Daoy (cell line): ENCODE measurements around the gene SQSTM1. TPM values are rescaled to one million over a fixed set of nuclear protein-coding genes. Genes with fewer than 3 reads are reported as not detected.
"Not testable (repeated sequence)": the region's sequence is repeated elsewhere in the genome, so short reads cannot be mapped to it uniquely, and the experiment has no call there.

Source experiments
- DNase-seq: peaks from one replicate; pipeline ENCODE4 v3.0.0-alpha.2; 2015; ENCODE audit warnings: low read depth
- total RNA-seq: library from RNA; depleted of rRNA; stranded (reverse); fragments of >200 nt; shearing (Covaris generic); gene quantifications from 2 replicates; pipeline ENCODE4 v1.2.3, GENCODE V29; 2014

Gene SQSTM1
- total RNA-seq, 1 experiment from 2014 or later, result 311 TPM

DNA sequence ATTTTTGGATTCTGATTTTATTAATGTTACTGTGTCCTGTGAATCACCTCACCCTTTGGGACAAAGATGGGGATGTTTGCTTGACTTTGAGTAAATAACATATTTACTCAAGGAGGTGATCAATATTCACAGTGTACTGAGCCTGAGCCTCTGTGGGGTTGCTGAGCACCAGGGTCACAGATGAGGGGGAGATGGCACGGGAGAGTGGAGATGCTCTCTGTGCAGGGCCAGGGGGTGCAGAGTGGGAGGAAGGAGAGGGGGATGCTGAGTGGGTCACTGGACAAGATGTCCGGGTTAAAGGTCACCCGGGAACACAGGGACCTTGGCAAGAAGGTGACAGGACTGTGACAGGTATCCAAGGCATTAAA, 4.0 kb downstream of the SQSTM1 start:
- DNase-seq, result no peak

DNA sequence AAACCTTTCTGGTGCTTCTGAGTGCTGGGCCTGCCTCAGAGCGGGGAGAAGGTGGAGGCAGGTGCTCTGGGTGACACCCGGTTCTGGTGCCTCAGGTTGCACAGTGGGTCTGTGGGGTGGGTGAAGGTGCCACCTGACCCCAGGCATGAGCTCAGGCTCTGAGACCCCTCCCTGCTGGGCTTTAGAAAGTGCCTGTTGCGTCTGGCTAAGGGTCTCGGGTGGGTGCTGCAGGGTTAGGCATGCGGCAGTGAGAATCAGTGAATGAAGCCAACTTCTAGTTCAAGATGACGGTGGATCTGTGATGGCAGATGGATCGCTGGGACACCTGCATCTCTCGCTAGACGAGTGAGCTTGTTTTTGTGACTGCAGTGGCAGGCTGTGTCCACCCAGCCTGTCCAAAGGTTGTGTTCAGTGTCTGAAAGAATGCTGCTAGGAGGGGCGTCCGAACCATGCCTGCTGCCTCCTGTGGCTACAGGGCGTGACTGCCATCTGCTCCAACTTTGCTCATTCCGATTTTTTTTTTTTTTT, 5.0 kb downstream of the SQSTM1 start:
- DNase-seq, result no peak

DNA sequence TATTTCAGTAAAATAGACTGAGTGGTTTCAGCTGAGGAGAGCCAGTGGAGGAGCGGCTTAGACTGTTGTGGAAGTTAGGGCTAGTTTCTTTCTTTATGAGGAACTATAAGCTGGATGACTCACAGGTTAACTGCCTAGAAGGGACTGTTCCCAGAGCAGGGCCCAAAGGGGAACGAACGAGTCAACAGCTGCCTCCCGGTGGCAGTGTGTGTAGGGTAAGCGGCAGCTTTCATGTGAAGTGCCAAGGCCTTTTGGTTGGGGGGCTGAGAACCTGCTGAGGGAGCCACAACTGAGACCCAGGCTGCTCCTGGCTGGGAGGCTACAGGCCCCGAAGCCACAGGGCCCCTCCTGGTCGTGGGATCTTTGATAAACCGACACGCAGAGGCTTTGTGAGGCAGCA, 7.0 kb downstream of the SQSTM1 start:
- DNase-seq, result no peak

DNA sequence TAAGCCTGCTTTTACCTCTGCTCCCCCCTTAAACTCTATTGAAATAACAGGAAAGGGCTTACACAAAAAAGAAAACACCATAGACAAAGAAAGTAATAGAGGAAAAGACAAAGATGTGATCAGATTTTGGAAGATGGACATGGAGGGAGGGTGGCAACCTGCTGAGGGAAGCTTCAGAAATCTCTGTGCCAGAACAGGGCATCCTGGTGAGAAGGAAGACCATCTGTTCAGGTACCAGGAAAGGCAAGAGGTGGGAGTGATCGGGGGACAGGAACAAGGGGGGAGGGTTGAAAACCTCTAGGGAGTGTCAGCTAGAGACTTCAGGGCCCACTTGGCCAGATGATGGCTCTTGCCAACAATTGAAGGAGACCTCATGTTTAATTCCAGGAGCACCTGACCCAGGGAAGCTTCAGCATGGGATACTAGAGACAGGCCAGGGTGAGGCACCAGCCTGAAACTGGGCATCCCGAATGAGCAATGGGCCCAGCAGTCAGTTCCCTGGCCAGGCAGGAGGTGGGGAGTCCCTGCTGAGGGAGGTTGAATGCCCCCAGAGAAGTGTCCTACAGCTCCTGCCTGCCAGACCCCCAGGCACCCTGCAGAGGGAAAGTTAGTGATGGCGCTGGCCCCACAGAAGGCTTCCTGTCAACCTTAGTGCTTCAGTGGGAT, 8.2 kb downstream of the SQSTM1 start:
- DNase-seq, result no peak

DNA sequence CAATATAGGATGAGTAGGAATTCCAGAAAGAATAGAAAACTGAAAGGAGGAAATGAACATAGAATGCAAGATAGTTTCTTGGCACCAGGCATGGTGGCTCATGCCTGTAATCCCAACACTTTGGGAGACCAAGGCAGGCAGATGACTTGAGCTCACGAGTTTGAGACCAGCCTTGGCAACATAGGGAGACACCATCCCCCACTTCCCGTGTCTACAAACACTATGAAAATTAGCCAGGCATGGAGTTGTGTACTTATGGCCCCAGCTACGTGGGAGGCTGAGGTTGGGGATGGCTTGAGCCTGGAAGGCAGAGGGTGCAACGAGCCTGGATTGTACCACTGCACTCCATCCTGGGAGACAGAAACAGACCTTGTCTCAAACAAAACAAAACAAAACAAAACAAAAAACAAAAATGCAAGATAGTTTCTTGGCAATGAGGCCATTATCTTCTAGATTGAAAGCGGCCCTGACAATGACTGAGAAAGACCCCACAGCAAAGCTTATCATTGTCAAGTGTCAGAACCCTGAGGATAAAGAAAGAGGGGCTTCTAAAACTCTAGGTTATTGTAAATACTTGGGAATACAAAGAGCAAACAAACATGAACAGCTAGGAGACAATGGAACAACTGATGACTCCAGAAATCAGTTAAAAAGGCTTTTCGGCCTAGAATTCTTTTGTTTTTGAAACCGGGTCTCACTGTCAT, 9.2 kb downstream of the SQSTM1 start:
- no peak for DNase-seq

DNA sequence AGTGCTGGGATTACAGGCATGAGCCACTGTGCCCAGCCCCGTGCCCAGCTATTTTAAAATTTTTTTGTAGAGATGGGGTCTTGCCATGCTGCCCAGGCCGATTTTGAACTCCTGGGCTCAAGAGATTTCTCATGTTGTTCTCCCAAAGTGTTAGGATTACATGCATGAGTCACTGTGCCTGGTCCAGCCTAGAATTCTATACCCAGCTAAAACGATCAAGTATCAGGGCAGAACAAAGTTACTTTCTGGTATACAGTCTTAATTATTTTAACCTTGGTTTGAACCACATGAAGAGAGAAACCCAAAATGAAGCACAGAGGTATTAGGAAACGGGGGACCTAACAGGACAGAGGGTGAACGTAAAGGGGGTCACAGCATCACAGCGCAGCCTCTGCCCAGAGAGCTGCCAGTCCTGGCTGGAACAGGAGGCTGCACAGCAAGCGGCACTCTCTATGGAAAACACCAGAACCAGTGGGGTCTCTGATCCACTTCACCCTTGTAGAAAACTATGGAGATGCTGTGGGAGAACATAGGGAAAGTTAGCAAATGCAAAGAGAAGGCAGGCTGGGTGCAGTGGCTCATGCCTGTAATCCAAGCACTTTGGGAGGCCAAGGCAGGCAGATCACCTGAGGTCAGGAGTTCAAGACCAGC, 10.2 kb downstream of the SQSTM1 start:
- no peak for DNase-seq

DNA sequence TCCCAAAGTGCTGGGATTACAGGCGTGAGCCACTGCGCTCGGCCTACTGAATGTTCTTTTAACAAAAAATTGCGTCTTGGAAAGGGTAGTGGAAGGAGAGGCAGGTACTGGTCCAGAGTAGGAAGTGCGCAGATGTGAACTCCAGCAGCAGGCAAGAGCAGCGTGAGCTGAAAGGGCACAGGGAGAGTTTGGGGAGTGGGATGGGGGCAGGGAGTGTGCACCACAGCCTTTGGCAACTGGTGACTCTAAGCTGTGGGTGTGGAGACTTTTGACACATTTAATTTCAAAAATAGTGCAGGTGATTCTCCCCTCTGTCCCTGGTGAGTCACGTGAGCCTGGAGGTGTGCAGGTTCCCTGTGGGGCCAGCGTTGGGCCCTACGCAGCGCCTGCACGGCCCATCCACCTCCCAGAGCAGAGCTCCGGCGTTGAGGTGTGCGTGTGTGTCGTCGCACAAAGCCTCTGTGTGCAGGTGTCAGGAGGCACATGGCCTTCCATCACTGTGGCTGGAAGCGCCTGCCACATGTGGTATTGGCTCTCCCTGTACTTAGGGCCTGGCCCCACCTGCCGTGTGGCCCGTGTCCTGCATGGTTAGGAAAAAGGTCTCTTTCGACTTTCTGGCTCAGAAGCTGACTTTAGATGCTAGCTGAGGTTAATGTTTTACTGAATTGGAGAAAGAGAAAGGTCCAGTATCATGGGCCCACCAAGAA, 11.5 kb downstream of the SQSTM1 start:
- DNase-seq, result no peak

DNA sequence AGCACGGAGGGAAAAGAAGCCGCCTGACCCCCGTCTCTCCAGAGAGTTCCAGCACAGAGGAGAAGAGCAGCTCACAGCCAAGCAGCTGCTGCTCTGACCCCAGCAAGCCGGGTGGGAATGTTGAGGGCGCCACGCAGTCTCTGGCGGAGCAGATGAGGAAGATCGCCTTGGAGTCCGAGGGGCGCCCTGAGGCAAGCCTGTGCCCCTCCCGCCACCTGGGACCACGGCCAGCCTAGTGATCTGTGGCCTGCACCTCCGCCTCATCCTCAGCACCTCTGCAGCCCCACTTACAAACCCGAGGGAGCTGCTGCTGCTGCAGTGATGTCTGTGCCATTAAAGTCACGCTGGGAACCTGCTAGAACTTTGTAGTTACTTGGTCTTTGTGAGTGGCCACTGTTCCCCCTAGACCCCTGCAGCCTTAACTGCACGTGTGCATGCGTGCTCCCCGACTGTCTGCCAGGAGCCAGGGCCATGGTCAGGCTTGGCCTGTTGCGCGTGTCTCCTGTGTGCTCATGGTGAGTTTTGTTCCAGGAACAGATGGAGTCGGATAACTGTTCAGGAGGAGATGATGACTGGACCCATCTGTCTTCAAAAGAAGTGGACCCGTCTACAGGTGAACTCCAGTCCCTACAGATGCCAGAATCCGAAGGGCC, 12.5 kb downstream of the SQSTM1 start:
- no peak for DNase-seq

DNA sequence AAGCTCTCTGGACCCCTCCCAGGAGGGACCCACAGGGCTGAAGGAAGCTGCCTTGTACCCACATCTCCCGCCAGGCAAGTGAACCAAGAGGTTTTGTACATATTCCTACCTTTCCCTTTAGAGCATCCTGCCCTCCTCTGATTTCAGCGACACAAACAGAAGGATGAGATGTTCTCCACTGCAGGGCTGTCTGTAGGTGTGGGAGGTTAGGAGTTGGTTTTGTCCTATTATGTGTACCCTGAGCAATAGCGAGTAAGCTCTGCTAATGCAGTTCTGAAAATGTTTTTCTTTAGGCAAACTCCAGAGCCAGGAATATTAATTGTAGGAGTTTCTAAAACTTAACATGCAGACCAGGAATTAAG, 13.0 kb downstream of the SQSTM1 start:
- DNase-seq, result no peak

DNA sequence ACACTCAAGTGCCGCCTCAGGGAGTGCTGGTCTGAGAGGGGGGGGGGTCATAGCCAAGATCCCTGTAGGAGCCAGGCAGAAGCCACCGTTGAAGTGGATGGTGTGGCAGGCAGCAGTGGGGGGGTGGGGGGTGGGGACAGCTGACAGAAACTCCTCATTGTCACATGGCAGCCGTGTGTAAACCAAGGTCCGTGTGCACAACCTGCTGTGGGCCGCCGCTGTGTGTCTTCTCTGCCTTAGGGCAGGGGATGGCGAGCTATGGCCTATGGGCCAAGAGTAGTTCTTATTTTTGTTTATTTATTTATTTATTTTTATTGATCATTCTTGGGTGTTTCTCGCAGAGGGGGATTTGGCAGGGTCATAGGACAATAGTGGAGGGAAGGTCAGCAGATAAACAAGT, 13.4 kb downstream of the SQSTM1 start:
- DNase-seq, result no peak

DNA sequence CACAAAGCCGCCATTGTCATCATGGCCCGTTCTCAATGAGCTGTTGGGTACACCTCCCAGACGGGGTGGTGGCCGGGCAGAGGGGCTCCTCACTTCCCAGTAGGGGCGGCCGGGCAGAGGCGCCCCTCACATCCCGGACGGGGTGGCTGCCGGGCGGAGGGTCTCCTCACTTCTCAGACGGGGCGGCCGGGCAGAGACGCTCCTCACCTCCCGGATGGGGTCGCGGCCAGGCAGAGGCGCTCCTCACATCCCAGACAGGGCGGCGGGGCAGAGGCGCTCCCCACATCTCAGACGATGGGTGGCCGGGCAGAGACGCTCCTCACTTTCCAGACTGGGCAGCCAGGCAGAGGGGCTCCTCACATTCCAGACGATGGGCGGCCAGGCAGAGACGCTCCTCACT, 14.2 kb downstream of the SQSTM1 start:
- not testable (repeated sequence) for DNase-seq

DNA sequence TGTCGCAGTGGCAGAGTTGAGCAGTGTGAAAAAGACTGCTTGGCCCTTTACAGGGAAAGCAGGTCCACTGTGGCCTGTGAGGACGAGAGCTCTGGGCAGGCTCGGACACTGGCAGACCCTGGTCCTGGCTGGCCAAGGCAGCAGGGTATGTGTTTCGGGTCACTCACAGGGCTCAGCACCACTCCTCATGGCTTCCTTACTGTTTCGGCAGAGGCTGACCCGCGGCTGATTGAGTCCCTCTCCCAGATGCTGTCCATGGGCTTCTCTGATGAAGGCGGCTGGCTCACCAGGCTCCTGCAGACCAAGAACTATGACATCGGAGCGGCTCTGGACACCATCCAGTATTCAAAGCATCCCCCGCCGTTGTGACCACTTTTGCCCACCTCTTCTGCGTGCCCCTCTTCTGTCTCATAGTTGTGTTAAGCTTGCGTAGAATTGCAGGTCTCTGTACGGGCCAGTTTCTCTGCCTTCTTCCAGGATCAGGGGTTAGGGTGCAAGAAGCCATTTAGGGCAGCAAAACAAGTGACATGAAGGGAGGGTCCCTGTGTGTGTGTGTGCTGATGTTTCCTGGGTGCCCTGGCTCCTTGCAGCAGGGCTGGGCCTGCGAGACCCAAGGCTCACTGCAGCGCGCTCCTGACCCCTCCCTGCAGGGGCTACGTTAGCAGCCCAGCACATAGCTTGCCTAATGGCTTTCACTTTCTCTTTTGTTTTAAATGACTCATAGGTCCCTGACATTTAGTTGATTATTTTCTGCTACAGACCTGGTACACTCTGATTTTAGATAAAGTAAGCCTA, 15.7 kb downstream of the SQSTM1 start:
- peak; percentile 64 for DNase-seq

DNA sequence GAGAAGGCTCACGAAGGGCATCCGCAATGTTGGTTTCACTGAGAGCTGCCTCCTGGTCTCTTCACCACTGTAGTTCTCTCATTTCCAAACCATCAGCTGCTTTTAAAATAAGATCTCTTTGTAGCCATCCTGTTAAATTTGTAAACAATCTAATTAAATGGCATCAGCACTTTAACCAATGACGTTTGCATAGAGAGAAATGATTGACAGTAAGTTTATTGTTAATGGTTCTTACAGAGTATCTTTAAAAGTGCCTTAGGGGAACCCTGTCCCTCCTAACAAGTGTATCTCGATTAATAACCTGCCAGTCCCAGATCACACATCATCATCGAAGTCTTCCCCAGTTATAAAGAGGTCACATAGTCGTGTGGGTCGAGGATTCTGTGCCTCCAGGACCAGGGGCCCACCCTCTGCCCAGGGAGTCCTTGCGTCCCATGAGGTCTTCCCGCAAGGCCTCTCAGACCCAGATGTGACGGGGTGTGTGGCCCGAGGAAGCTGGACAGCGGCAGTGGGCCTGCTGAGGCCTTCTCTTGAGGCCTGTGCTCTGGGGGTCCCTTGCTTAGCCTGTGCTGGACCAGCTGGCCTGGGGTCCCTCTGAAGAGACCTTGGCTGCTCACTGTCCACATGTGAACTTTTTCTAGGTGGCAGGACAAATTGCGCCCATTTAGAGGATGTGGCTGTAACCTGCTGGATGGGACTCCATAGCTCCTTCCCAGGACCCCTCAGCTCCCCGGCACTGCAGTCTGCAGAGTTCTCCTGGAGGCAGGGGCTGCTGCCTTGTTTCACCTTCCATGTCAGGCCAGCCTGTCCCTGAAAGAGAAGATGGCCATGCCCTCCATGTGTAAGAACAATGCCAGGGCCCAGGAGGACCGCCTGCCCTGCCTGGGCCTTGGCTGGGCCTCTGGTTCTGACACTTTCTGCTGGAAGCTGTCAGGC, 16.6 kb downstream of the SQSTM1 start:
- no peak for DNase-seq

DNA sequence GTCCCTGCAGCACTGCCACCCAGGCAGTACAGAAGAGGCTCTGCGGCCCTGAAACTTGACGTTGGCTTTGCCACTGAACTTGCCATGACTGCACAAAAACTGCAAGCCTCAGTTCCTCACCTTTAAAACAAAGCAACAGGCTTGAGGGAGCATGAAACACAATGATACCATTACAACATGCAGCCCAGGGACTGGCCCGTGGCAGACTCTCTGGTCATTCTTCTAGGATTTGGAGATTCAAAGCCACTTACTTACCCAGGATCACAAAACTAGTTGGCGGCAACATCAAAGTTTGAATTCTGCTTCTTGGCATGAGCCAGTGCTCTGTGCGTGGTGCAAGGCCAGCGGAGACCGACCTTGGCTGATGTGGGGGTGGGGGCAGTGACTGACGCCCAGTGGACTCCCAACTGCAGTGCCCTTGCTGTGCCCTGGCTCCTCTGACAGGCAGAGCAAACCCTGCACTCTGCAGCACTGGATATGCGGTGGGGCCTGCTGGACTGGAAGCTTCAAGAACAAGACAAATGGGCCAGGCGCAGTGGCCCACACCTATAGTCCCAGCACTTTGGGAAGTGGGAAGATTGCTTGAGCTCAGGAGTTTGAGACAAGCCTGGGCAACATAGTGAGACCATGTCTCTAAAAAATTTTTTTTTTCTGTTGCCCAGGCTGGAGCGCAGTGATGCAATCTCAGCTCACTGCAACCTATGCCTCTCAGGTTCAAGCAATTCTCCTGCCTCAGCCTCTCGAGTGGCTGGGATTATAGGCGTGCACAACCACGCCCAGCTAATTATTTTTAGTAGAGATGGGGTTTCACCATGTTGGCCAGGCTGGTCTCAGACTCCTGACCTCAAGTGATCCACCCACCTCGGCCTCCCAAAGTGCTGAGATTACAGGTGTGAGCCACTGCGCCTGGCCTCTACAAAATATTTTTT, 18.9 kb downstream of the SQSTM1 start:
- no peak for DNase-seq

DNA sequence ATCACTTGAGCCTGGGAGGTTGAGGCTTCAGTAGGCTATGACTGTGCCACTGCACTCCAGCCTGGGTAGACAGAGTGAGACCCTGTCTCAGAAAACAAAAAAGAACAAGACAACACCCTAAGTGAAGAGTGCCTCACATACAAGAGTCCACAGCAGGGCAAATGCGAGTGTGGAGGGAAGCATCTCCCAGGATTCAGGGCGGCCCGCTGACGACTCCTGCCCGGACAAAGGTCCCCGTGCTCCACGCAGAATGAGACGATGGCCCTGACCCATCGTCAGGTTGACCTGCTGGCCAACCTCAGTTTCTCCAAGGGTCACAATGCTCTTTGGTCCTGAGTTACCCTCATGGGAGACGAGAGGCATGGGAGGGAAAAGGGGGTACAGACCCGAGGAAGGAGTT, 19.6 kb downstream of the SQSTM1 start:
- DNase-seq, result no peak

DNA sequence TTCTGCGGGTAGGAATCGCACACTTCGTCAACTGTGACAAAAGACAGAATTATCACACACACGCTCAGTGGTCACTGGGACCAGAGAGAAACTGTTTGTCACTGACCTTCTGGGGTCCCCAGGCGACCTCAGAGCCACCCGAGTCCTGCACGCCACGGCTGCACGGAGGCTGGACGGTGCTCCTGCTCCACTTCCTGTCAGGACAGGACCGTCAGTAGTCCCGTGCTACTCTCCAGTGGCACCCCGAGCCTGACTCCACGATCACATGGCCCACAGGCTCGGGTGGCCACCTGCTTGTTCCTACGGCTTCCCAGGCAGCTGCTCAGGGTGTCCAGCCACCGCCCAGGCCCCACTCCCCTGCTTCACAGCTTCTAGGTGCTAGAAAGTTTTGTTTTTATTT, 20.1 kb downstream of the SQSTM1 start:
- DNase-seq, result no peak

DNA sequence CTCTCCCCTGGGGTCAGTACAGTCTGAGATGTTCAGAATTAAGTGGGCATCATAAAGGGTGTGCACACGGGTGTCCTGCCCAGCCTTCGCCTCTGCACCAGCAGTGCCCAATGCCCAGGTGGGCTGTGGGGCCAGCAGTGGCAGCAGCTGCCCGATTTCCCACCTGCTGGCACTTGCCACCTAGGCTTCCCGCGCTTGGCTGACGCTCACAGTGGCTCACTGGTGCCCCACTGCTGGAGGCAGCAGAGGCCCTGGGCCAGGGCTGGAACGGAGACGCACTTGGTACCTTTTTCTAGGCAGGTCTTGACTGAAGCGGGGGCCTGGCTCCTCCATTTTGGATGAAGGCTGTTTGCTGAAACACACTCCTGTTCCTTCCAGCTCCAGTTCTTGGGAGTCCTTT, 20.9 kb downstream of the SQSTM1 start:
- no peak for DNase-seq

DNA sequence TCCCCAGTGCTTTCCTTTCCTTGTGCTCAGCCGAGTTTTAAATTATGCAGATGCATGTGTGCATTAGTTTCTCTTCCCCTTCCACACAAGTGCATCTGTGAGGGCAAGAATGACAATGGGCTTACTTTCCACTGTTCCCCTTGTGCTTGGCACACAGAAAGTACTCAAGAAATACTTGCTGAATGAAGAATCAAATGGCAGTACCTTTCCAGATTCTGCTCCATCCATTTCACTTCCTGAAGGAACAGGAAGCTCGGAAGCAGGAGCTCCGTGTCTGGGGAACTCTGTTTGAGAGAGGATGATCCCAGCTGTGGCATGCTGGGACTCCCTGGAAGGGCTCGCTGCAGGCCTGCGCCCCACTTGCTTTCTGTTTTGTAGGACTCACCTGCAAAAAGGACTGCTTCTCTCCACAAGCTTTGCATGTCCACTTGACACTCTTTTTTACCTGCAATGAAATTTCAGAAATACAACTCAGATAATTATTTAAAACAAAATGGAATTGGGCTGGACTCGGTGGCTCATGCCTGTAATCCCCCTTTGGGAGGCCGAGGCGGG, 32.4 kb downstream of the SQSTM1 start:
- no peak for DNase-seq

DNA sequence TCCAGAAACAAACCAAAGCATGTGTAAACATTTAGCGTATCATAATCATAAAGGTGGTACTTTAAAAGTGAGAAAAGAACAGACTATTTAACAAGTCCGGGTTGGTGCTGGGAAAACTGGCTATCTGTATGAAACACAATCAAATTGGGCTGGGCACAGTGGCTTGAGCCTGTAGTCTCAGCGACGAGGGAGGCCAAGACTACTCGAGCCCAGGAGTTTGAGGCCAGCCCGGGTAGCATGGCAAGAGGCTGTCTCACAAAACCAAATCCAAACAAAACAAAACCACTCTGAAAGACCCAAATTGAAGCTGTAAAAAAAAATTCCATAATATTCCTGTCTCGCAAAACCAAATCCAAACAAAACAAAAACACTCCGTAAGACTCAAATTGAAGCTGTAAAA, 33.7 kb downstream of the SQSTM1 start:
- no peak for DNase-seq
